T47D (cell line): ENCODE data around the gene VTCN1.
"Not testable (repeated sequence)": the region's sequence is repeated elsewhere in the genome, so short reads cannot be mapped to it uniquely, and the experiment has no call there.

Experiments
- DNase-seq, 2 experiments: peaks; one replicate each; pipeline versions ENCODE4 v3.0.0 to v3.0.0-alpha.2; 2011 to 2012; ENCODE audit warnings: low read depth in 1 of 2, low spot score in 1 of 2
- JUND ChIP-seq: IDR thresholded peaks from 2 replicates; pipeline ENCODE4 v1.6.1; 2012; ENCODE audit warnings: low read depth
- in situ Hi-C: cut with HindIII; loops from 2 replicates; pipeline ENCODE4 v1.10.0; 2016; ENCODE audit warnings: low sequenced_read_pairs, low pct_unique_long_range_greater_than_20kb

VTCN1 gene, protein sequence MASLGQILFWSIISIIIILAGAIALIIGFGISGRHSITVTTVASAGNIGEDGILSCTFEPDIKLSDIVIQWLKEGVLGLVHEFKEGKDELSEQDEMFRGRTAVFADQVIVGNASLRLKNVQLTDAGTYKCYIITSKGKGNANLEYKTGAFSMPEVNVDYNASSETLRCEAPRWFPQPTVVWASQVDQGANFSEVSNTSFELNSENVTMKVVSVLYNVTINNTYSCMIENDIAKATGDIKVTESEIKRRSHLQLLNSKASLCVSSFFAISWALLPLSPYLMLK

GRCh38 chr1:117210831-117211261 lies at the start of gene VTCN1:
Gene VTCN1, minus strand, starts transcription at chr1:117210927. Its CDS starts 72 bp downstream, at chr1:117210855.
- DNase-seq, result peak; percentile 57 to 90
- no peak for TF ChIP-seq JUND
- in situ Hi-C loops, result no loop called here

- in situ Hi-C loops, result no loop called here
- DNase-seq, result no peak
- TF ChIP-seq JUND, result no peak
Observed at GRCh38 chr1:117258791-117259190, 48.1 kb upstream of the VTCN1 start.

DNA sequence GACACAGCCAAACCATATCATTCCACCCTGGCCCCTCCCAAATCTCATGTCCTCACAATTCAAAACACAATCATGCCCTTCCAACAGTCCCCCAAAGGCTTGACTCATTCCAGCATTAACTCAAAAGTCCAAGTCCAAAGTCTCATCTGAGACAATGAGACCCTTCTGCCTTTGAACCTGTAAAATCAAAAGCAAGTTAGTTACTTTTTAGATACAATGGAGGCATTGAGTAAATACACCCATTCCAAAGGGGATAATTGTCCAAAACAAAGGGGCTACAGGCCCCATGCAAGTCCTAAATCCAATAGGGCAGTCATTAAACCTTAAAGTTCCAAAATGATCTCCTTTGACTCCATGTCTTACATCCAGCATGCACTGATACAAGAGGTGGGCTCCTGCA lies 47.3 kb upstream of the VTCN1 start:
- DNase-seq, in situ Hi-C loops: not testable (repeated sequence)

DNA sequence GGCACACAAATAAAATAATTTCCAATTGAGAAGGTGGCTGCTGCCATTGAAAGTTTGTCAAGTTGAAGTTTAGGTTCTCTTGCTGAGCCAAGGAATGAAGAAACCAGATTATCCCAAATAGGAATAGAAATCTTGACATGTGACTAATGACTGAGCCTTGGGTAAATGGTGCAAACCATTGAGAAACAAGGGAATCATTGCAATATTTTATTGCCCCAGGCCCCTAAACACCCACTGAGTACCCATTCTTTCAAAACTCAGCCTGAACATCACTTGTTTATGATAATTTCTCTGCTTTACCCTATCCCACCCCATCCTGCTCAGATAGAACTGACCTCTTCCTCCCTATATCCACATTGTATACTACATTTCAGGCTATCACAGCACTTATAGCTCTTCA lies 46.6 kb upstream of the VTCN1 start:
- no peak for DNase-seq
- in situ Hi-C loops, result no loop called here
- TF ChIP-seq JUND, result no peak

DNA sequence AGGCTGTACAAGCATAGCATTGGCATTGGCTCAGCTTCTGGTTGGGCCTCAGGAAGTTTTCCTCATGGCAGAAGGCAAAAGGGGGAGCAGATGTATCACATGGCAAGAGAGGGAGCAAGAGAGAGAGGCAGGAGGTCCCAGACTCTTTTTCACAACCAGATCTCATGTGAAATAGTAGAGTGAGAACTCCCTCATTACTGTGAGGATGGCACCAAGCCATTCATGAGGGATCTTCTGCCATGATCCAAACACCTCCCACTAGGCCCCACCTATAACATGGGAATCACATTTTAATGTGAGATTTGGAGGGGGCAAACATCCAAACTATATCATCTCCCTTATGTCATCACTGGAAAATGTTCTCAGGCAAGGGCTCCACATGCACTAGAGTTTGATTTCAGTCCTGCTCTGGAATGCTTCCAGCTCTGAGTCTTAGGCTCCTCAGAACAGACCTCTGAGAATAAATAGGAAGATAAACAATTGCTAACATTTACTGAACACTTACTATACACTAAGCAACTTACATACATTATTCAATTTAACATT lies 39.4 kb upstream of the VTCN1 start:
- no peak for DNase-seq
- in situ Hi-C loops, result no loop called here
- TF ChIP-seq JUND, result no peak

- in situ Hi-C loops, result no loop called here
- no peak for DNase-seq
Observed at GRCh38 chr1:117244971-117245370, 34.2 kb upstream of the VTCN1 start.

GRCh38 chr1:117244306-117244705 lies 33.6 kb upstream of the VTCN1 start:
- TF ChIP-seq JUND, result no peak
- no peak for DNase-seq
- in situ Hi-C loops, result no loop called here

More at GRCh38 chr1:117244971-117245370, 34.2 kb upstream of the VTCN1 start:
- no peak for TF ChIP-seq JUND

DNA sequence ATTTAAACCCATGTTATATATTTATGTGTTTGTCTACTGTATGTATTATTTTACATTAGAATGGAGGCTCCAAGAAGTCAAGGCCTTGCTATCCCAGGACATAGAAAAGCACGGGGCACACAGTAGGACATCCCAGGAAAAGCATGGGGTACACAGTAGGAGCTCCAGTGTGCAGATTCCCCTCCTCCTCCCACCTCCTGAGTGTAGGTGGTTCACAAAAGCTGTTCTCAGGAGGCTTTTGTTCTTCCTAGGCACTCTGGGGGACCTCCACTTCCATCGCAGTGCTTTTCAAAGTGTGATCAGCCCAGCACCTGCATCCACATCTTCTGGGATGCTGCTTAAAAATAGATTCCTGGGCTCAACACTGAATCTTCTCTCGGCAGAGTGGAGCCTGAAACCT lies 30.8 kb upstream of the VTCN1 start:
- TF ChIP-seq JUND, result no peak
- in situ Hi-C loops, result no loop called here
- no peak for DNase-seq

DNA sequence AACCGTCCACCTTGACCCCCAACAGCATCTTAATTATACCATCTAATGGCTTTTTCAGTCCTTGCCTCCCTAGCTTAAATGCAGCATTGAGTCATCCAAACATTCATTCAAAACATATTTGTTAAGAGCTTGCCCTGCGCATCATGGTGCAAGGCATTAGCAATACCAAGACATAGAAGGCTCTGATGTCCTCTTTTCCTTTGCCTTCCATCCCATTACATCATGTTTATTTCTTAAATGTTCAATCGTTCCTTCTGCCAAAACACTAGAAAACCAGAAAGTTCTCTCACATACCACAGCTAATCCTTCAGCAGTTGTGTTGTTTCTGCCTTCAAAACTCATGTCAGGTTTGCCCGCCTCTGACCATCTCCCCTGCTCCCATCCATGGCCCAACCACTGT lies 29.8 kb upstream of the VTCN1 start:
- no peak for TF ChIP-seq JUND
- in situ Hi-C loops, result no loop called here
- DNase-seq, result no peak

- in situ Hi-C loops, result no loop called here
- no peak for TF ChIP-seq JUND
- no peak for DNase-seq
Observed at GRCh38 chr1:117239467-117239866, 28.7 kb upstream of the VTCN1 start.

- no peak for TF ChIP-seq JUND
- in situ Hi-C loops, result no loop called here
Observed at GRCh38 chr1:117237726-117238381, 27.1 kb upstream of the VTCN1 start.

GRCh38 chr1:117235863-117236465 lies 25.2 kb upstream of the VTCN1 start:
- no peak for TF ChIP-seq JUND
- in situ Hi-C loops, result no loop called here
- DNase-seq, result no peak

More at GRCh38 chr1:117237726-117238381, 27.1 kb upstream of the VTCN1 start:
- no peak for DNase-seq

- peak; percentile 39; the same call in 1 of the 2 replicates for TF ChIP-seq JUND
- peak in 1 of 2 experiments; percentile 76 for DNase-seq
- in situ Hi-C loops, result no loop called here
Observed at GRCh38 chr1:117232531-117232930, 21.8 kb upstream of the VTCN1 start.
